ENCODE results near the gene SFMBT1. TPM values are rescaled to one million over a fixed set of nuclear protein-coding genes. Genes with fewer than 3 reads are reported as not detected.

Gene SFMBT1
- total and polyA plus RNA-seq, 2 of the 4 experiments (the other 2 are of a cell fraction) = 1.0 to 1.8 TPM

- ChIA-PET CTCF (interaction anchor here (0.6 to 1.5 kb wide), 3 partner anchors 10 to 37 kb away, joined by 4 to 8 read pairs (median 4); no protein-coding TSS in a partner anchor), POLR2A (ENCODE audit: unreplicated experiment) (no interaction called here)
- H3K14ac ChIP-seq (replicated peaks; ENCODE audit: low read depth, low read length) = peak within 1 kb of the TSS; percentile 70
- no peak within 1 kb of the TSS; the same call in 1 of the 2 replicates for H3K27ac ChIP-seq (ENCODE audit: insufficient read depth, low read length)
- H3K4ac ChIP-seq (ENCODE audit: low read depth, low read length) = peak within 1 kb of the TSS; percentile 11; the same call in 1 of the 2 replicates
- no peaks in the 10 kb centered on the region for H3K36me3 ChIP-seq (ENCODE audit: control insufficient read depth, insufficient read depth, low read length)
- DNase-seq = peak; percentile 73
- H3K4me3 ChIP-seq (ENCODE audit: insufficient read depth, low read depth, low read length) = peak within 1 kb of the TSS; percentile 65
- H2AK5ac ChIP-seq (ENCODE audit: low read depth, low read length) = peak within 1 kb of the TSS; percentile 13; the same call in 1 of the 2 replicates
- peaks cover 13 to 43% of the 10 kb centered on the region in 2 experiments for H3K79me1 ChIP-seq (ENCODE audit: low read depth in 1 of 2, low read length in 2 of 2)
- intact Hi-C loops (cut with micrococcal nuclease) = no loop called here
- peaks cover 6% of the 10 kb centered on the region for H3K4me1 ChIP-seq (ENCODE audit: control insufficient read depth, insufficient read depth, low read length)
- peak; percentile 100 for ATAC-seq (ENCODE audit: low read depth)
- in situ Hi-C loops (cut with MboI; ENCODE audit: low sequenced_read_pairs) = no loop called here
- H2BK15ac ChIP-seq (ENCODE audit: low read depth, low read length) = no peak within 1 kb of the TSS
- peak within 1 kb of the TSS; percentile 90 for H3K4me2 ChIP-seq (ENCODE audit: low read depth, low read length)
- H2AFZ ChIP-seq (replicated peaks; ENCODE audit: low read length, poor library complexity) = peak within 1 kb of the TSS; percentile 90
- peaks cover 12% of the 10 kb centered on the region; the same call in 1 of the 2 replicates for H3K9me1 ChIP-seq (ENCODE audit: insufficient read depth, low read length)
- H2BK120ac ChIP-seq (ENCODE audit: low read depth, low read length) = no peak within 1 kb of the TSS
- H4K8ac ChIP-seq (ENCODE audit: low read depth in 2 of 2, low read length in 2 of 2) = peak within 1 kb of the TSS in 1 of 2 experiments; percentile 70; a peak in 2 of 4 replicates
- peak within 1 kb of the TSS; percentile 10 for H2AK9ac ChIP-seq (replicated peaks; ENCODE audit: low read depth, low read length, poor library complexity)
- no peaks in the 10 kb centered on the region for H3K9me3 ChIP-seq (ENCODE audit: control insufficient read depth, insufficient read depth, low read length)
- peak within 1 kb of the TSS; percentile 76 for H3K9ac ChIP-seq (ENCODE audit: low read depth, low read length)
- TF ChIP-seq USF2 (IDR thresholded peaks at IDR 0.05; ENCODE audit: low read depth, low read length) (no peak), CTCF (conservative IDR thresholded peaks at IDR 0.05; ENCODE audit: low read depth, low read length) (no peak), MAZ (IDR thresholded peaks at IDR 0.05; ENCODE audit: borderline replicate concordance, low read depth, low read length) (peak; percentile 83; the same call in 1 of the 2 replicates), MXI1 (IDR thresholded peaks at IDR 0.05; ENCODE audit: borderline replicate concordance, low read depth, low read length) (peak; percentile 53; the same call in 1 of the 2 replicates)
- dilution Hi-C loops (cut with HindIII; ENCODE audit: low sequenced_read_pairs, unreplicated experiment) = no loop called here
- no peaks in the 10 kb centered on the region for H3K27me3 ChIP-seq (ENCODE audit: control insufficient read depth, insufficient read depth, low read length)
- no TSS peak for BruUV-seq (replicated peaks)
- peak within 1 kb of the TSS; percentile 27; the same call in 1 of the 2 replicates for H4K5ac ChIP-seq (ENCODE audit: low read depth, low read length)
- no peak within 1 kb of the TSS for H4K91ac ChIP-seq (ENCODE audit: insufficient read depth, low read depth, low read length)
- no peak within 1 kb of the TSS for H3K18ac ChIP-seq (ENCODE audit: low read depth, low read length)
- H4K20me1 ChIP-seq (ENCODE audit: insufficient read depth, low read length) = 0 out of 2 replicates have a peak, but pooled peaks cover 3% of the 10 kb centered on the region
- H3K56ac ChIP-seq (ENCODE audit: extremely low read depth, insufficient read depth, low read length) = no peak within 1 kb of the TSS
- H2BK20ac ChIP-seq (ENCODE audit: low read depth, low read length) = no peak within 1 kb of the TSS
- WGBS, 2 experiments (ENCODE audit: extremely low coverage in 2 of 2, insufficient read length in 1 of 2) = 0% methylated on average over 18 of the region's 85 CpGs; no CpG with 5 or more reads in 1 of the 2 experiments
- peak within 1 kb of the TSS; percentile 70; the same call in 1 of the 2 replicates for H3K23ac ChIP-seq (ENCODE audit: low read depth, low read length)
- no peak within 1 kb of the TSS for H2BK5ac ChIP-seq (ENCODE audit: low read depth, low read length, poor library complexity, severe bottlenecking)
Observed at GRCh38 chr3:52897130-52898122, 148.4 kb downstream of the SFMBT1 start, which contains the start of gene STIMATE. TSS of gene STIMATE (minus strand) at chr3:52897548. CDS start at chr3:52897450, 98 bp downstream.

Measured in IMR-90 (cell line).